Retina (tissue), 1 donor: ENCODE measurements around the gene PIEZO2.

Experiments used
- DNase-seq: peaks from one replicate; pipeline ENCODE4 v3.0.0-alpha.2; 2016

Gene PIEZO2

DNA sequence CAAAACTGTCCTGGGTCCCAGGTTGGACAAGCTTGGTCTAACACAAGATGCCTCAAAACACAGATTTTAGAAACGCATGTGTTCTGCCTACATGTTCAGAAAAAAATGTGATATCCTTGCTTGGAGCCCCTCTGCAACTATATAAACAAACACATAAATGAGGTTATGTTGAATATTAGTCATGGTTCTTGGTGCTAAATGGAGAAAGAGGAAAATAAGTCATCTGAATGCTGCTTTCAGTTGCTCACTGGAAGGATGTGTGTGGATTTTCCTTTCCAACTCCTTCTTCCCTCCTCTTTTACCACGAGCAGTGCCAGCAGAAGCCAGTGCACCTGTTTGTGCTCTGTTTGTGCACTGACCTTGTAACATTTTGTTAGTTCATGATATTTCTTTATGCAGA, 85.3 kb downstream of the PIEZO2 start:
- DNase-seq = no peak

DNA sequence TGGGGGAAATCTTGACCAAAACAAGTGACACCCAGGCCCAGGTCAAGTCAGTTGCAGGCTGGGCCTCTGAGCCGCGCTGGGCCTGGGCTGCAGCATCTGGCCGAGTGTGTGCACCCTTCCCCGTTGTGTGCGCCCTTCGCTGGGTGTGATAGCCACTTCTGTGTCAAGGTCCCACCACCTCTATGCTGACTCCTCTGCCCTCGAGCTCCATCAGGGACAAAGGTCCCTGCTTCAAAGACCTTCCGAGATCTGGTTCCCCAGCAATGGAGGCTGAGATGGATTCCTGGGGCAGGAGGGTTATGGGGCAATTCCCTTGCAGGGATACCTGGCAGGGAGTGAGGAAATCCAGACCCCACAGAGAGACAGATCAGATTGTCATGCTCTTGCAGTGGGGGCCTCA, 93.6 kb downstream of the PIEZO2 start:
- DNase-seq = no peak

DNA sequence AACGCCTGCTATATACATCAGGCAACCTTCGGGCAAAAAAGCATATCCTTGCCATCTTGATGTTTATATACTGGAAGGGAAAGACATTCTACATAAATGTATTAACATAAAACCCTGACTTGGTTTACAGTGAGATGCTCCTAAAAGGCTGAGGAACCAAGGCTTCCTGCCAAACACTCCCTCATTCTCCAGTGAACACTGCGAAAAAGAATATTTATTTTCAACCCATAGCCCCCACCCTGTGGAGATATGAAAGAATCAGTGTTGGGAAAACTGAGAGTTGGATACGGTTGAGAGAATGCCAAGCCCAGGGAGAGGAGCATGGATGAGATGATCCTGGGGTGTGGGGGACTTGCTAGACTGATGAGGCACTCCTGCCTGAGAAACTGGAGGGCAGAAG, 94.9 kb downstream of the PIEZO2 start:
- DNase-seq = no peak

DNA sequence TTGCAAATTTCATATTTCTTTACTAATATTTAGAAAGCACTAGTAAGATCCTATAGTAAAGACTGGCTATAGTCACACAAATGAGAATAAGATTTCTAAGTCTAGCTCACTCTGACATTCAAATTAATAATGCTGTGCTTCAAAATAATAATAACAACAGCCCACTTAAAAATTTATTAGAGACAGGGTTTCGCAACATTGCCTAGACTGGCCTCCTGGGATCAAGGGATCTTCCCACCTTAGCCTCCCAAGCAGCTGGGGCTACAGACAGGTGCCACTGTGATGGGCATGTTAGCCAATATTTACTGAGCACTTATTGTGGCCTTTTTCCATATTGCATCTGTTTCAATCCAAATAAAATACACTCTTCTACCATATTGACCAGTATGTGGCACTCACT, 96.1 kb downstream of the PIEZO2 start:
- no peak for DNase-seq

DNA sequence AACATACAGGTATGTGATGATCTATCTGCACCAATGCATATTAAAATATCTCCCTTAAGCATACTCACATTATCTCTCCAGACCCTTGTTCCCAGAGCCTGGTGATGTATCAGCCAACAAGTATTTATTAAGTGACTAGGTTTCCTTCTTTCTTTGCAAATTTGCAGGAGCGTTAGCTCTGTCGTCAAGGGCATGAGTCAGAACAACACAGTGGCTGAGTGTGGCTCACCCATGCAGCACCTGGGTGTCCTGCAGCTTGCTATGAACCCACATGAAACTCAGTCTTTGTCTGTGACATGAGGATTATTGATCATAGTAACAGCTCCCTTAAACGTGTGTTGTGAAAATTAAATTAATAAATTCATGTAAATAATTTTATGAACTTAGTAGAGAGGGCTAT, 96.6 kb downstream of the PIEZO2 start:
- no peak for DNase-seq

DNA sequence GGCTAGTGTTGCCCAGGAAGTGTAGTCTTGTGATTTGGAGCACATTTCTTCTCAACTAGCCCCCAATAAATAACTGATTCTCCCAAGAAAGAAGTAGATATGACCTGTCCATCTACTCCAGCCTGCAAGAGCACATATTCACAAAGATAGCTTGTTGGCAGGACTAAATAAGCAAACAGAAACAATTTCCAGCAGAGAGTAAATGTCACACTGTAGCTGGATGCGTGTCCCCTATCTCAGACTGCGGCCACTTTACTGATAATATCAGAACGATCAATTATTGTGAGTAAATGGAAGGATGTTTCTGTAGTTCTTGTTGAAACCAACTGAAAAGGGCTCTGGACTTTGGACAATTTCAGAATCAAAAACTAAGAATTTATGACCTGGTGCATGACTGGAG, 97.9 kb downstream of the PIEZO2 start:
- DNase-seq = no peak

DNA sequence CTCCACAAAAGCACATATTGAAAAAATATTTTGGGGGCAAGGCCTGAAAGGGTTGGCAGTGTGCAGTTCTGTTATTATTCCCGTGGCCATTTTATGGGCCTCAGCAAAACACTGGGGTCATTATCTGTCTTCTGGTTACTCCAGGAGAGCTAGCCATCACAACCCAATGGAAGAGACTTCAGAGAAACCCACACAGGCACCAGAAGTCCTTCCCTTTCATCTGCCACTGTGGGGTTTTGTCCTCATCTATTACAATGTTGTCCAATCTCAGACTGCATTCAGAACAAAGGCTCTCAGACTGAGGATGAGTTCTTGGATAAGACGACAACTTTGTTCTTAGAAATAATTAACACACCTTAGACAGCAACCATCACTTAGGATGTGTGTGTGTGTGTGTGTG, 98.4 kb downstream of the PIEZO2 start:
- no peak for DNase-seq

DNA sequence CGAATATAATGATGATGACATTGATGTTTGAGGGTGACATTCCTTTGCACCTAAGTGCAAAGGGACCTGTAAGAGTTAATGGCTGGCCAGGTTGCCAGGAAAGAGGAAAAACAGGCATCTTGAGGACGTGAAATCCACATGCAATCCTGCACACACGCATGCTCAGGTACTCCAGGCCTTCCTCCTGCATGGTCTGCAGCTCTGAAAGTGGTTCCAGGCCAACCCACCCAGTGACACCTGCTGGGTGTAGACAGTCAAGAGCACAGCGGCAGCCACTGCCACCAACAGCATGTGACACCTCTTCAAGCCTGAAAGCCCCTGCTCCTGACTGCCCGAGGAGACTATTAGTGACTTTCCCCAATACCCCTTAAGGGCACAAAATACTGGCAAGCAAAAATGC, 101.6 kb downstream of the PIEZO2 start:
- no peak for DNase-seq

DNA sequence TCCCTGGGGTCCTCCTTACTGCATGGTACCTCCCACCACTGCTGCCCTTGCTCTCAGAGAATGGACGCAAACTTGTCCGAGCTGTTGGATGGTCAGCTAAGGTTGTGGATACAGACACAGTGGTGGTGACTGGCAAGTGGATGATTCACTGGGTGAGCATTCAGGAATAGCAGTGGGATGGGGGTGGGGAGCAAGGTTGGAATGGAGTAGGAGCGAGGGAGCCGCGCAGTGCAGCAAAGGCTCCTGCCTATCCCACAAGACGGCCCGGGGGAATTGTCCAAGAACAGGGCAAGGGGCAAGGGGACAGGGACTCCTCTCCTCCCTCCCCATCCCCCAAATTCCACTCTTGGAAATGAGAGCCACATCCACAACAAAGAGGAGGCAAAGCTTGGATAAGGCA, 102.2 kb downstream of the PIEZO2 start:
- no peak for DNase-seq

DNA sequence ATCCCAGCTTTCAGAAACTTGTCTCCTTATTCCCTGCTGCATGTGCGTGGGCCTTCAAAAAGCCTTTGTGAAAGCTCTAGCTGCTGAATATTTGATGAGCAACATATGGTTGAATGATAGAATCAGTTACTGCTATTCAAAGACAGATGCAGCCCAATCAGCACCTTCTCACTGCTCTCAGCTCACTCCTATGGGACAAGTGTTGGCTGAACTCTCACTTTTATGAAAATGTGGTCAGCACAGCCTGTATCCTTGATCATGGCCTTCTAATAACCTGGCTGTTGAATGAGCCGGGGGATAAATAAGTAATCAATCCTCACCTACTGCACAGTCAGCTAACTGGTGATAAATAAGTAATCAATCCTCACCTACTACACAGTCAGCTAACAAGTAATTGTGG, 103.2 kb downstream of the PIEZO2 start:
- no peak for DNase-seq

DNA sequence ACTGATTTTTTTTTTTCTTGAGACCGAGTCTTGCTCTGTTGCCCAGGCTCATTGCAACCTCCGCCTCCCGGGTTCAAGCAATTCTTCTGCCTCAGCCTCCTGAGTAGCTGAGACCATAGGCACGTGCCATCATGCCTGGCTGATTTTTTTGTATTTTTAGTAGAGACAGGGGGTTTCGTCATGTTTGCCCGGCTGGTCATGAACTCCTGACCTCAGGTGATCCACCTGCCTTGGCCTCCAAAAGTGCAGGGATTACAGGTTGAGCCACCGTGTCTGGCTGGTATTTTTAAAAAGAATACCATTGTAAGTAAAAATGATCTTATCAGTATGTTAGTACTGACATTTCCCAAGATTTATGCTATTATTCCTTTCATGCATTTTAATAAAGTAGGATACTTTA, 105.7 kb downstream of the PIEZO2 start:
- DNase-seq = no peak

DNA sequence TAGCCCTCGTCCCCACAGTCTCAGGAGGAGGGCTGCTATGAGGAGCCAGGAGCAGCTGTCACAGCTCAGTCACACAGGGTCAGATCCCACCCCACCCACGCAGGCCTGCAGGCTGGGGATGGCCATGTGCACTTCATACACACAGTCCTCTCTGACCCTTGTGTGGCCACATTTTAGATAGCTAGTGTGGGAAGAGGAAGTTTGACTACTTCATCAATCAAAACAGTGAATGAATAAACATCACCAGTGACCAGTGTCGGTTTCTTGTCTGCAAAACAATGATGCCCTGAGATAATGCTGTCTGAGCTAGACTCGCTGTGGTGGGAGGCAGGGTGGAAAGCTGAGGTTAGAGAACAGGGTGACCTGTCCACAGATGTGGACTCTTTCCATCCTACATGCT, 107.1 kb downstream of the PIEZO2 start:
- DNase-seq = no peak

DNA sequence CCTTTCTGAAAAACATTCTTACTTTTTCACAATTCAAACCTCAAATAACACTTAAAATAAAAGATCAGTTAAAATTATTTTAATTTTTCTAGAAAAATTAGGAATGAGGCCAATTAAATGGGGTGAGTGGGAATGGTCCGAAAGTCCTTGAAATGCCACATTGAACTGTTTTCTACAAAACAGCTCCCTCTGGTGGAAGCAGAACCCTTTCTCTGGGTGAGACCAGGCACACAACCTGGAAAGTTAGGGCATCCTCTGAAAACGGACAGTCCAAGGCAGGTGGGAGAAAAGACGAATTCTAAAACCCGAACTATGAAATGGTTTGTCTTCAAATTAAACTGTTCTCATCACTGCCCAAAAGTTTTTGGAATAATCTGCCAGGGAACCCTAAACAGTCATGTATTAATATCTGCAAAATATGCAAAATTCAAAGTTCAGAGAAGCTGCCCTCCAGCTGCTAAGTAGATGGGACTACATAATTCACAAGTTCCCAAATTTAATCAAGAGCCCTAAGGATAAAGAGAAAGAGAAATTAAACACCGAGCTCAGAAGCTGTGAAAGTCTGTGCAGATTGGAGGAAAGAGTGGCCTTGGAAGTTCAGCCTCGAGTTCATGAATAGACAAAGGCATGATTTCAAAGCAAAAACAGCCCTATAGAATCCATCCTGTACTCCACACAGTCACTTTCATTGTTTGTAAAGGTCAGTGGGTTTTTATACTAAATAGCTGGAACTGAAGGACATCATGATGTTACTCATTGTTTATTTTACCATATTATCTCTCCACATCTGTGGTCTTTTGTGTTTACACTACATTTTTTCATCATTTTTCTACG, 108.3 kb downstream of the PIEZO2 start:
- DNase-seq = peak; percentile 35

DNA sequence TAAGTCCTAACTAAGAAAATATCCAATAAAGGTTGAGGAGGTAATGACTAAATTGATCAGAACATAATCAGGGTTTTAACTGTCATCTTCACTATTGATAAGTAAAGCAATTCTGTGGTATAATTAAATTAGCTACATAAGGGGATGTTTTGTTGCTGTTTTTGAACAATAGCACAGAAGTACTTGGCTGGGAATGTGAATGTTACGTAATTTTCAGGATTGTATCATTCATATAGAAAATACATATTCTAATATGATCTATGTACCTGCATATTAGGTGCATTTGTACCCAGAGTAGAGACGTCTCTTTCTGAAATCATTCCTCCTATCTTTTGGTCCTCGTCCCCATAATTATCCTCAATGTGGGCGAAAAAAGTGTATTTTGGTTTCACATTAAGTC, 109.0 kb downstream of the PIEZO2 start:
- no peak for DNase-seq

DNA sequence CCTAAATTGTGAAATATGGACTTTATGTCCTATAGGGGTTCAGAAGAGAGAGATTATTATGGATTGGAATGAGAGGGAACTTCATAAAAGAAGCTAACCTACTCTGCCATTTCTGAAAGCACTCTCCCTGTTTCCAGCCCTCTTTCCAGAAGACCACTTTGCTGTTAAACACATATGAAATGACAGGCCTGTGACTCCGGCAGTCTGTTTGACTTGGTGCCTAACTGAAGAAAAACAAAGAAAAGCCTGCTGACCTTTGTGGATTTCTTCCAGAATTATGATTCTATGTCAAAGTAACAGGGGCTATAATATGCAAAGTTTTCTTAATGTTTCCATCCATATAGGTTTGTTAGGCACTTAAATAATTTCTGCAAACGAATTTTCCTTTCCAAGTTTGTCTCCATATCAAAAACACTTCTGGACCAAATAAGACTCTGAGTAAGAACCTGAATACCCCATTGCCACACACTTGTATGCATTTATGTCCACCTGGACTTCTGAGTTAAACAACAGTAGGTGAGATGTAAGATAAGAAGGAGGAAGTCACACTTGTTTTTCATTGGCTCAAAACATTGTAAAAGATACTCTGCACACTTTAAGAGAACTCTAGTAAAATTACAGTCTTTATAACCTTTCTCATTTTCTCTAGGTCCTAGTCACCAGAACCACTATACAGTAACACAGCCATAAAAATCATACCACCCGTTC, 111.7 kb downstream of the PIEZO2 start:
- DNase-seq = no peak

DNA sequence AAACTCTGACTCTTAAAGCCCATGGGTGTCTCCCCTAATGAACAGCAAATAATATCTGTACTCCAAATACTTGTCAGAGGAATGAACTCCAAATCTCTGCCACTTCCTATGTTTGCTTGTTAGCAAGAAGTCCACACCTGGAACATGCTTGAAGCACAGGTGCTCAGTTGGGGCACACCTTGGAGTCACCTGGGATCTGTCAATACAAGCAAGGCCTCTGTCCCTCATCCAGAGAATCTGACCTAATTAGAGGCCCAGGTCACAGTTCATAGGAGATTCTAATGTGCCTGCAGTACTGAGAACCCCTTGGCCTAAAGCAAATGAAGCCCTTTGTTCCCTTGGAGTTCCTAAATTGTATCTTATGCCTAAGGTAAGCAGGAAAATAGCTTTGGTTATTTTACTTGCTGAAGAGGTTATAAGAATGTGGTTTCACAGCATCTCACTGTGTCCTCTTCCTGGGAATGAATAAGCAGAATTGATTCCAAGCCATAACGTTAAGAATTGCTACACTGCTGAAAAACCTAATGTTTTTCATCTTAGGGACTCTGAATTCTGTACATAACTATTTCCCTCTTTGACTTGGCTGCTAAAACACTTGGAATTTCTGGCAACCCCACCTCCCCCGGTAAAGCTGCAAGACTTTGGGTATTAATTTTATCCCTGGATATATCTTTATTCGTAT, 113.4 kb downstream of the PIEZO2 start:
- DNase-seq = no peak

DNA sequence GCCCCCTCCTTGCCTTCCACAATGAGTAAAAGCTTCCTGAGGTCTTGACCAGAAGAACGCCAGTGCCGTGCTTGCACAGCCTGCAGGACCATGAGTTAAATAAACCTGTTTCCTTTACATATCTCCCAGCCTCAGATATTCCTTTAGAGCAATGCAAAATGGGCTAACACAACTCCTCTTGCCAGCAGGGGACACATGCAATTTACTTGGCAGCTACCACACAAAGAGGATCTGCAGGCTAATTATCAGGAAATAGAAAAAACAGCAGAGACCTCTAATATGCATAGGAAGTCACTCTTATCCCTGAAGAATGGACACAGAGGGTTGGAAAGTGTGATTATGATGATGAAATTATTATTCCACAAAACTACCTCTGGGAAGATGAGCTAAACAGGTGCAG, 114.0 kb downstream of the PIEZO2 start:
- no peak for DNase-seq

DNA sequence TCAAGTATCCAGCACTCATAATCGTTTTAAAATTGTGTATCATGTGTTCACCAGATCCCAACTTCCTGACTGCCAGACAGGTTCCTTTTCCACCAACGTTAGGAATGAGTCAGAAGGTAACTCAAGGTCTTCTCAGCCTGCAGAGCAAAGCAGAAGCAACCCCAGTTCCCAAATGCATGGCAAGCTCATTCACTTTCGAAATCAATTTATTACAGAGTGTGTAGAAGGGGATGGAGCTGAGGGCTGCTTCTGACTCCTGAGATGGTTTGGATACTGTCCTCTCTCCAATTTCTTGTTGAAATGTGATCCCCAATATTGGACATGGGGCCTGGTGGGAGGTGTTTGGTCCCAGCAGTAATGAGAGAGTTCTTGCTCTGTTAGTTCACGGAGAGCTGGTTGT, 114.5 kb downstream of the PIEZO2 start:
- DNase-seq = no peak

DNA sequence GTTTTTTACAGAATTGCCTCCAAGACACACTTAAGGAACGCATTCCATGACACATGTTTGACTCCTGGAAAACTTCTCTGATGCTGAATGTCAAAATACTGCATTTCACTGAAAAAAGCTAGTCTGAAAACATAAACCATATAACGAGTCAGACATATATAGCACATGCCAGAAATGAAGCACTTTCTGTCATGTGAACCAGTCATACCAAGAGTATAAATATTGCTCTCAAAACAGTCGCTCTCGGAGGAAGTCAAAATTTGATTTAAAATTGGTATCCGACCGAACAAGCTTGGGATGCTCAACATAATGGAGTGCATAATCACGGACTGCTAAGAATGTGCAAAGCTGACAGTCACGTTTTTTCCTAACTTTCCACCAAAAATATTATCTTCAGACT, 115.9 kb downstream of the PIEZO2 start:
- DNase-seq = no peak

DNA sequence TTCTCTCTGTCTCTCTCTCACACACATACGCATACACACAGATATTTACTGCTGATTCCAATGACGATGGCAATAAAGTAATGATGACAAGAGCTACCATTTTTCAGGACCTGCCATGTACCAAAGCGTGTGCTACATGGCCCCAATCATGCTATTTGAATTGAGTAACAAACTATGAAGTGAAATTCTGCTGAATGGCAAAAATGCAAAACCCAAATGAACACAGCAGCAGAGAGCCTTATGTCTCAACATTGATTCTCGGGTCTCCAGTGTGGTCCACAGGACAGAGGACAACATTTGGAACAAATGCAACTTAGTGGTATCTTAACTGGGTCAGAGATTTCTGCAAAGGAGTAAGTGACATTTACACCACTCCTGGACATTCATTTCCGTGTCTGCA, 117.4 kb downstream of the PIEZO2 start:
- no peak for DNase-seq

DNA sequence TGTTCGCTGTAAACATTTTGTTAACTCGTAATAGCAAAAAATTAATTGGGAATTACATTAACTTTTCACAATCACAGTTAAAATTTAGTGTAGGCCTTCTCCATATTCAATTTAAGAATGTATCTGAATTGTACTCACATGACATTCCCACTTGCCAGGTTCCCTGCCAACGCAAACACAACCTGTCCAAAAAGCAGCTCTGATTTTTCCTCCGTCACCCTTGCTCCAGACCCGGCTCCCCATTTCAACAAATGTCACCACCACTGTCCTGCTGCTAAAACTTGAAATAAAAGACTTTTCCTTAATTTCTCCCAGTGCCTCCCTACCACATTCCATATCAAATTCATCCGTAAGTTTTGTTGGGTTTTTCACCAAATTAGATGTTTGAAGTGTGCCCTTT, 120.3 kb downstream of the PIEZO2 start:
- DNase-seq = no peak

DNA sequence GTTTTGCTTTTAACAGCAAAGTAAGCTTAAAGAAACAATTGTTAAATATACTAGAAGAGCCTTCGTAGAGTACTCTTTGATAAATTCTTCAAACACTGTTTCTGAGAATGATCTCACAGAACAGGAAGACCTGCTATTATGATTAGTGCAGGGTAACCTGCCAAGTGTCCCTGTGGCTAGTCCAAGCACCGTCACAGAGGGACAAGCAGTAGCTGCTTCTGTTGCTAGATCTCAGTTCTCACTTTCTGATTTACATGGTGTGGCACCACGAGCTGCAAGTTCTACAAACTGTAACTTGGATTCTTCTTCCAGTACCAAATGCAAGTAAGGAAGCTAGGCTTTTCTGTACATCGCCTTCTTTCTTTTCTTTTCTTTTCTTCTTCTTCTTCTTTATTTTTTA, 121.5 kb downstream of the PIEZO2 start:
- DNase-seq = no peak

DNA sequence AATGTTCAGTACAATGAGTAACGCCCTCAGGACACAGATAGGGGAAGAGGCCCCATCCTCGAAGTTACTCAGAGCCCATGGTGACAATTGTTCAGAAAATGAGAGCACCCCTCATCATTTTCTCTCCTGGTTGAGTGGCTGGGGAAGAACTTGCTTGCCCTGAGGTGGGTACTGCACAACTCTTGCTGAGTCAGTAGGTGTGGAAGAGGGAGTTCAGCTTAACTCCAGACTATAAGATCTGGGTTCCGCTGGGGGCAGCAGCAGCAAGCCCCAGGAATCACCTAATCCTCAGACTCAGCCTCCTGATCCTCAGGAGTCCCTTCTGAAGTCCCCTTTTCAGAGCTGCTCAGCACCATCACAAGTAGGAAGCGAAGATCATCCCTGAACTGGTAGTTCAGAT, 123.7 kb downstream of the PIEZO2 start:
- DNase-seq = no peak
